ENCODE data around the gene ARPC5. TPM values are rescaled to one million over a fixed set of nuclear protein-coding genes. Genes with fewer than 3 reads are reported as not detected.

ARPC5 gene
- total RNA-seq, 1 experiment from 2014 or later = 104 TPM

- no peaks in the 10 kb centered on the region for H3K27me3 ChIP-seq (ENCODE audit: control insufficient read depth, insufficient read depth, low read length)
- POLR2A ChIA-PET = no interaction called here
- no peaks in the 10 kb centered on the region for H3K9me3 ChIP-seq (ENCODE audit: control insufficient read depth, insufficient read depth, low read depth, low read length)
- no peaks in the 10 kb centered on the region for H3K4me1 ChIP-seq (ENCODE audit: control insufficient read depth, insufficient read depth, low read length)
- intact Hi-C loops (cut with micrococcal nuclease; ENCODE audit: unreplicated experiment) = no loop called here
- TF ChIP-seq, protein P1, sequence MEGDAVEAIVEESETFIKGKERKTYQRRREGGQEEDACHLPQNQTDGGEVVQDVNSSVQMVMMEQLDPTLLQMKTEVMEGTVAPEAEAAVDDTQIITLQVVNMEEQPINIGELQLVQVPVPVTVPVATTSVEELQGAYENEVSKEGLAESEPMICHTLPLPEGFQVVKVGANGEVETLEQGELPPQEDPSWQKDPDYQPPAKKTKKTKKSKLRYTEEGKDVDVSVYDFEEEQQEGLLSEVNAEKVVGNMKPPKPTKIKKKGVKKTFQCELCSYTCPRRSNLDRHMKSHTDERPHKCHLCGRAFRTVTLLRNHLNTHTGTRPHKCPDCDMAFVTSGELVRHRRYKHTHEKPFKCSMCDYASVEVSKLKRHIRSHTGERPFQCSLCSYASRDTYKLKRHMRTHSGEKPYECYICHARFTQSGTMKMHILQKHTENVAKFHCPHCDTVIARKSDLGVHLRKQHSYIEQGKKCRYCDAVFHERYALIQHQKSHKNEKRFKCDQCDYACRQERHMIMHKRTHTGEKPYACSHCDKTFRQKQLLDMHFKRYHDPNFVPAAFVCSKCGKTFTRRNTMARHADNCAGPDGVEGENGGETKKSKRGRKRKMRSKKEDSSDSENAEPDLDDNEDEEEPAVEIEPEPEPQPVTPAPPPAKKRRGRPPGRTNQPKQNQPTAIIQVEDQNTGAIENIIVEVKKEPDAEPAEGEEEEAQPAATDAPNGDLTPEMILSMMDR (IDR thresholded peaks at IDR 0.05) = no peak
- TF ChIP-seq SIN3A (IDR thresholded peaks at IDR 0.05; ENCODE audit: borderline replicate concordance, insufficient read depth, low read depth, low read length) = no peak
- TF ChIP-seq TCF7L2 (IDR thresholded peaks at IDR 0.05; ENCODE audit: low read depth, low read length) = no peak
- TF ChIP-seq REST (IDR thresholded peaks at IDR 0.05; ENCODE audit: insufficient read depth in 1 of 2, low read depth in 2 of 2, low read length in 1 of 2) = no peak
- TF ChIP-seq POLR2AphosphoS5 (IDR thresholded peaks at IDR 0.05; ENCODE audit: low read depth, low read length) = no peak
- BruUV-seq (replicated peaks) = no TSS peak
- no peak for DNase-seq (ENCODE audit: low read depth, low spot score)
- H3K27ac ChIP-seq (ENCODE audit: low read length) = no peak overlapping the region
- ATAC-seq = no peak
- no peaks in the 10 kb centered on the region for H3K36me3 ChIP-seq (ENCODE audit: control insufficient read depth, insufficient read depth, low read length)
- in situ Hi-C loops (cut with HindIII; ENCODE audit: low pct_unique_long_range_greater_than_20kb, low sequenced_read_pairs) = no loop called here
- CTCF ChIA-PET = no interaction called here
- no peak overlapping the region for H3K4me3 ChIP-seq (ENCODE audit: low read depth in 2 of 2, low read length in 2 of 2)
Observed at GRCh38 chr1:183607322-183607980, 28.1 kb downstream of the ARPC5 start.

DNA sequence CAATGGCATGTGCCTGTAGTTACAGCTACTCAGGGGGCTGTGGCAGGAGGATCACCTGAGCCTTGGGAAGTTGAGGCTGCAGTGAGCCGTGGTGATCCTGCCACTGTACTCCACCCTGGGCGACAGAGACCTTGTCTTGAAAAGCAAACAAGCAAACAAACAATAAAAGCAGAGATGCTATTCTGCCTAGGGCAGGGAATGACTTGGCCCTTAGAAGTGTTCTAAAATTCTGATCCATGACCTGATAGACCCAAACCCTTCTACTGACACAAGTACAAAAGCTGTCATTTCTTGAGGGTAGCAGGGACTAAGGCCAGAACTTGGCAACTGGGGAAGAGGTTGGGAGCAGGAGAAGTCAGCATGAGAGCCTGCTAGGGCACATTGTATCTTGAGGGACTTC lies 29.7 kb downstream of the ARPC5 start:
- POLR2A ChIA-PET = interaction anchor here (0.6 kb wide), 1 partner anchor 21 kb away, joined by 3 read pairs; no protein-coding TSS in a partner anchor
- no peak for ATAC-seq
- in situ Hi-C loops (cut with HindIII; ENCODE audit: low pct_unique_long_range_greater_than_20kb, low sequenced_read_pairs) (no loop called here), intact Hi-C loops (cut with micrococcal nuclease; ENCODE audit: unreplicated experiment) (no loop called here)
- CTCF ChIA-PET = no interaction called here
- TF ChIP-seq REST (IDR thresholded peaks at IDR 0.05; ENCODE audit: insufficient read depth in 1 of 2, low read depth in 2 of 2, low read length in 1 of 2) = no peak
- TF ChIP-seq SIN3A (IDR thresholded peaks at IDR 0.05; ENCODE audit: borderline replicate concordance, insufficient read depth, low read depth, low read length) = no peak
- no peak for TF ChIP-seq TCF7L2 (IDR thresholded peaks at IDR 0.05; ENCODE audit: low read depth, low read length)
- TF ChIP-seq, protein P1 (IDR thresholded peaks at IDR 0.05) = no peak
- TF ChIP-seq POLR2AphosphoS5 (IDR thresholded peaks at IDR 0.05; ENCODE audit: low read depth, low read length) = no peak
- no peak for DNase-seq (ENCODE audit: low read depth, low spot score)
- BruUV-seq (replicated peaks) = no TSS peak
- Histone ChIP-seq H3K4me3 (ENCODE audit: low read depth in 2 of 2, low read length in 2 of 2) (no peak overlapping the region), H3K36me3 (ENCODE audit: control insufficient read depth, insufficient read depth, low read length) (no peaks in the 10 kb centered on the region), H3K4me1 (ENCODE audit: control insufficient read depth, insufficient read depth, low read length) (no peaks in the 10 kb centered on the region), H3K9me3 (ENCODE audit: control insufficient read depth, insufficient read depth, low read depth, low read length) (no peaks in the 10 kb centered on the region), H3K27ac (ENCODE audit: low read length) (no peak overlapping the region), H3K27me3 (ENCODE audit: control insufficient read depth, insufficient read depth, low read length) (no peaks in the 10 kb centered on the region)
